ENCODE results near the gene ANTXR1. TPM values are rescaled to one million over a fixed set of nuclear protein-coding genes. Genes with fewer than 3 reads are reported as not detected.

ANTXR1 gene
- polyA plus RNA-seq, 1 experiment = 87.1 TPM

GRCh38 chr2:69278366-69278765 is 265.4 kb downstream of the ANTXR1 start:
- CTCF ChIA-PET = interaction anchor here (1.6 kb wide), 1 partner anchor 28 kb away, joined by 4 read pairs; no protein-coding TSS in a partner anchor
- no peaks in the 10 kb centered on the region for H3K36me3 ChIP-seq (ENCODE audit: control insufficient read depth, insufficient read depth, low read length)
- POLR2A ChIA-PET = no interaction called here
- H3K4me3 ChIP-seq (ENCODE audit: low read depth, low read length) = no peak overlapping the region
- no peaks in the 10 kb centered on the region for H3K27me3 ChIP-seq (ENCODE audit: control insufficient read depth, insufficient read depth, low read length)
- no peak for TF ChIP-seq CTCF (IDR thresholded peaks at IDR 0.05; ENCODE audit: insufficient read depth, low read depth, low read length)
- no peak for DNase-seq (ENCODE audit: low read depth)

- POLR2A ChIA-PET = no interaction called here
These were observed 266.2 kb downstream of the ANTXR1 start for GRCh38 chr2:69279211-69279610.

GRCh38 chr2:69279931-69280681 is 267.1 kb downstream of the ANTXR1 start:
- H3K36me3 ChIP-seq (ENCODE audit: control insufficient read depth, insufficient read depth, low read length) = no peaks in the 10 kb centered on the region
- POLR2A ChIA-PET = no interaction called here
- CTCF ChIA-PET = interaction anchor here (0.7 kb wide), 1 partner anchor 267 kb away, joined by 3 read pairs; the partner anchor contains the start of gene ANTXR1
- no peak overlapping the region for H3K4me3 ChIP-seq (ENCODE audit: low read depth, low read length)
- no peak for TF ChIP-seq CTCF (IDR thresholded peaks at IDR 0.05; ENCODE audit: insufficient read depth, low read depth, low read length)
- H3K27me3 ChIP-seq (ENCODE audit: control insufficient read depth, insufficient read depth, low read length) = no peaks in the 10 kb centered on the region
- no peak for DNase-seq (ENCODE audit: low read depth)

More at GRCh38 chr2:69279211-69279610, 266.2 kb downstream of the ANTXR1 start:
- no peak for TF ChIP-seq CTCF (IDR thresholded peaks at IDR 0.05; ENCODE audit: insufficient read depth, low read depth, low read length)
- no peak for DNase-seq (ENCODE audit: low read depth)
- H3K36me3 ChIP-seq (ENCODE audit: control insufficient read depth, insufficient read depth, low read length) = no peaks in the 10 kb centered on the region
- H3K4me3 ChIP-seq (ENCODE audit: low read depth, low read length) = no peak overlapping the region
- CTCF ChIA-PET = interaction anchor here (0.7 kb wide), 1 partner anchor 267 kb away, joined by 3 read pairs; the partner anchor contains the start of gene ANTXR1
- no peaks in the 10 kb centered on the region for H3K27me3 ChIP-seq (ENCODE audit: control insufficient read depth, insufficient read depth, low read length)

GRCh38 chr2:69280796-69281412 is 267.9 kb downstream of the ANTXR1 start:
- Histone ChIP-seq H3K27me3 (ENCODE audit: control insufficient read depth, insufficient read depth, low read length) (no peaks in the 10 kb centered on the region), H3K36me3 (ENCODE audit: control insufficient read depth, insufficient read depth, low read length) (no peaks in the 10 kb centered on the region), H3K4me3 (ENCODE audit: low read depth, low read length) (no peak overlapping the region)
- no peak for DNase-seq (ENCODE audit: low read depth)
- CTCF ChIA-PET = no interaction called here
- POLR2A ChIA-PET = no interaction called here
- no peak for TF ChIP-seq CTCF (IDR thresholded peaks at IDR 0.05; ENCODE audit: insufficient read depth, low read depth, low read length)

- no peak for DNase-seq (ENCODE audit: low read depth)
- ChIA-PET CTCF (interaction anchor here (1.1 kb wide), 1 partner anchor 342 kb away, joined by 4 read pairs; no protein-coding TSS in a partner anchor), POLR2A (no interaction called here)
These were observed 272.5 kb downstream of the ANTXR1 start for GRCh38 chr2:69285379-69285894.

More at GRCh38 chr2:69285379-69285894, 272.5 kb downstream of the ANTXR1 start:
- no peak for TF ChIP-seq CTCF (IDR thresholded peaks at IDR 0.05; ENCODE audit: insufficient read depth, low read depth, low read length)
- Histone ChIP-seq H3K4me3 (ENCODE audit: low read depth, low read length) (no peak overlapping the region), H3K36me3 (ENCODE audit: control insufficient read depth, insufficient read depth, low read length) (no peaks in the 10 kb centered on the region), H3K27me3 (ENCODE audit: control insufficient read depth, insufficient read depth, low read length) (no peaks in the 10 kb centered on the region)

Data from BJ (cell line).